Stimulated activated CD4-positive, alpha-beta T cell treated with anti-CD3 and anti-CD28 coated beads, Interleukin-1b, Interleukin-23, amount 100 ng/mL, for 24 hours (primary cell): ENCODE data around the gene EGR2.

Experiments
- DNase-seq, 4 experiments: peaks; one replicate each; pipeline ENCODE4 v3.0.0-alpha.2; 2020; ENCODE audit warnings: low read depth in 4 of 4, low spot score in 1 of 4

EGR2 gene

GRCh38 chr10:62818426-62819011, 2.4 kb upstream of the EGR2 start:
- peak in 2 of 4 experiments; percentile 47 to 53 for DNase-seq

GRCh38 chr10:62817766-62818425, 1.7 kb upstream of the EGR2 start:
- DNase-seq, result peak in 2 of 4 experiments; percentile 63 to 64

DNA sequence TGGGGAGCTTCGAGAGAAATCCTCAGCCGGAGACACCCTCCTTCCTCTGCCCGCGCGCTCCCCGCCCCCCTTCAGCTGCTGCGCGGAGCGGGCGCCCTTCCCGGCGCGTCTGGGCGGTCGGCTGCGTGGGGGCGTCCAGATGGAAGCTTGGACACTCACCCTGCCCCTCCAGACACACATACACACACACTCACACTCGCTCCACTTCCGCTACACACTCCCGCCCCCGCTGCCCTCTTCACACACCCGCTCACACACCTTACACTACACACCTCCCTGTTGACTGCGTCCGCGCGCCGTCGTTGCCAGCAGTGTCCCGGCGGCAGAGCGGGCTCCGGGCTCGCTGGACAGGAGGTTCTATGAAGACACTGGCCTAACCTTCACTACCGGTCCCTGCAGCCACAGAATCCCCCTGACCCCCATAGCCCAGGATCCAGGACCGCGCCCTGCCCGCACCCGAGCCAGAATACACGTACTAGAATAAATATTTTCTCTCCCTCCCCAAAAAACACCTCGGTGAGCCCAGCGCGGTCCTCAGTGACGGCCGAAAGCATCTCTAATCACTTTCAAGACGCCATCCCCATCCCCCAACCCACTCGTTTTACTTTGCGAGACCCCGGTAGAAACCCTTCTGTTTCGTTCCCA, 1.1 kb upstream of the EGR2 start:
- DNase-seq, result peak in 1 of 4 experiments; percentile 48

DNA sequence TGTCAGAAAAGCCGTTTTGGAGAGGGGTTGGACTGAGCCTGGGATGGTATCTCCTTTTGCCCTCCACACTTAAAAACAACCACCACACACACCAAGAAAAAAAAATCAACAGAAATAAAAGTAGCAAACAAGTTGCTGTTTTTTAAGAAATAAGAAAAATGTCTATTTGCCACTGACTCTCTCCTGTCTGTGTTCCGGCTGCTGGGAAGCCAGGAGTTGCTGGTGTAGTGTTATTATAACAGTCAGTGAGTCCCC, 163 bp downstream of the EGR2 start:
- no peak for DNase-seq

DNA sequence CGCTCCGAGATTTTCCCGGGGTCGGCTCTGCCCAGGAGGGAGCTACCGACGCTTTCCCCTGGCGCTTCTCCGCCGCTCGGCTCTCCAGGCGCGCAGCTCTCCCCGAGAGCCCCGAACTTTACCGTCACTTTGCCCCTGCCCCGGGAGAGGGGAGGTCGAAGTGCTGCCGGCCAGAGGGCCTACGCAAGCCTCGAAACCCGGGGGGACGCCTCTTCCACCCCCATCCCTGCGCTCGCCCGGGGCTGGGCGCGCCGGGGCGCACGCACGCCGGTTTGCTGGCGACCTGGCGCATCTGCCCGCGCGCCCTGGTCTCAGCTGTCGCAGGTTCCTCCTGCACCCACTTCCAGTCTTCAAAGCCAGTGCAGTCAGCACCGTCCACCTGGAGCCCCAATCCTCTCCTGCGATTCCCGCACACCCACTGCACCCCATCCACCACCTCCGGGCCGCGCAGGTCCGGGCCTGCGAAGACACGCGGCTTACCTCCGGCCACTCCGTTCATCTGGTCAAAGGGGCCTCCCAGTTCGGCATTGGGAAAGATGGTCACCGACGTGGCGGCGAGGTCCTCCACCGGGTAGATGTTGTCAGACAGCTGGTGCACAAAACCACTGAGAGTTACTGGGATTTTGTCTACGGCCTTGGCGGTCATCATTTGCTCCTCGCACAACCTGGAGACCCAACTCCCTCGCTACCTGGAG, 638 bp downstream of the EGR2 start:
- DNase-seq, result no peak

DNA sequence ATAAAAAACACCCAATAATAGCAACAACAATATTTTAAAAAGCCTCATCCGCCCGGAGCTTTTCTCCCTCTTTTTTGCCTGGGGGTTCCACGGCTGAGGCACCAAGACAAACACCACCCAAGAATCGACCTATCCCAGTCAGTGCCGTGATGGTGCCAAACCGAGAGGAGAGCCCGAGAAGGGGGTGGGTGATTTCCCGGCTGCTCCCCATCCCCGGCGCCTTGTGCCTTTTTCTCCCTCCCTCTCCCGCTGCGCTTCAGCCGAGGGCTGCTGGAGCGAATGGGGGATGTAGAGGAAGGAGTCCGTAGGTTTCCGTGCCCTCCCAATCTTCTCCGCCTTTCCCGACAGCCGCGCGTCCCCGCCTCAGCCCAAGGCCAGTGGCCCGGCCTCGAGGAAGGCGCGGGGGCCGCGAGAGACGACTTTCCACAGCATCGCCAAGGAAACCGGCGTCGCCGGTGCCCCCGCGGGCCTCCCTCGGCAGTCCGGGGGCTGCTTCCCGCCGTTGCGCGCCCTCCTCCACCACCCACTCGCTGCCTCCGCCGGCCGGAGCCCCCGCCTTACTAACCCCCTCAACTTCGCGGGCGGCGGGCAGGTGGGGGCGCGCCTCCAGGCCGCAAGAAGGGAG, 1.3 kb downstream of the EGR2 start:
- no peak for DNase-seq

DNA sequence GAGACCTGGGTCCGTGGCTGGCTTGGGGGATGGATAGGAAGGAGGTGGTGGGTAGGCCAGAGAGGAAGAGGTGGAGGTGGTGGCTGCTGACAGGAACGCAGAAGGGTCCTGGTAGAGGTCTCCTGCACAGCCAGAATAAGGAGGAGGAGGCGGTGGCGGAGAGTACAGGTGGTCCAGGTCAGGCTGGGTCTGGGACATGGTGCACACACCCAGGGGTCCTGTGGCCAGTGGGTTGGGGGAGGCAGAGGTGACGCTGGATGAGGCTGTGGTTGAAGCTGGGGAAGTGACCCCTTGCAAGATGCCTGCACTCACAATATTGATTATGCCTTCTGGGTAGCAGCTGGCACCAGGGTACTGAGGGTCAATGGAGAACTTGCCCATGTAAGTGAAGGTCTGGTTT, 2.2 kb downstream of the EGR2 start:
- no peak for DNase-seq

DNA sequence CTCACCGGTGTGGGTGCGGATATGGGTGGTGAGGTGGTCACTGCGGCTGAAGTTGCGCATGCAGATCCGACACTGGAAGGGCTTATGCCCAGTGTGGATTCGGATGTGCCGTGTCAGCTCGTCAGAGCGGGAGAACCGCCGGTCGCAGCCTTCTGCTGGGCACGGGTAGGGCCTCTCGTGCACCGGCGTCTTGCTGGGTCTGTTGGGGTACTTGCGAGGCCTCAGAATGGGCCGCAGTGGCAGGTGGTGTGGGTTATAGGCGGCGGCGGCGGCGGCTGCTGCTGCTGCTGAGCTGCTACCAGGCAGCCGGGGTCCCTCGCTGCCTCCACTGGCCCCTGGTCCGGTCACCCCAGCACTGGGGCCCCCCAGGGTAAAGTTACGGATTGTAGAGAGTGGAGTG, 2.7 kb downstream of the EGR2 start:
- DNase-seq, result no peak

- DNase-seq, result no peak
Observed at GRCh38 chr10:62812672-62813439, 3.3 kb downstream of the EGR2 start.

DNA sequence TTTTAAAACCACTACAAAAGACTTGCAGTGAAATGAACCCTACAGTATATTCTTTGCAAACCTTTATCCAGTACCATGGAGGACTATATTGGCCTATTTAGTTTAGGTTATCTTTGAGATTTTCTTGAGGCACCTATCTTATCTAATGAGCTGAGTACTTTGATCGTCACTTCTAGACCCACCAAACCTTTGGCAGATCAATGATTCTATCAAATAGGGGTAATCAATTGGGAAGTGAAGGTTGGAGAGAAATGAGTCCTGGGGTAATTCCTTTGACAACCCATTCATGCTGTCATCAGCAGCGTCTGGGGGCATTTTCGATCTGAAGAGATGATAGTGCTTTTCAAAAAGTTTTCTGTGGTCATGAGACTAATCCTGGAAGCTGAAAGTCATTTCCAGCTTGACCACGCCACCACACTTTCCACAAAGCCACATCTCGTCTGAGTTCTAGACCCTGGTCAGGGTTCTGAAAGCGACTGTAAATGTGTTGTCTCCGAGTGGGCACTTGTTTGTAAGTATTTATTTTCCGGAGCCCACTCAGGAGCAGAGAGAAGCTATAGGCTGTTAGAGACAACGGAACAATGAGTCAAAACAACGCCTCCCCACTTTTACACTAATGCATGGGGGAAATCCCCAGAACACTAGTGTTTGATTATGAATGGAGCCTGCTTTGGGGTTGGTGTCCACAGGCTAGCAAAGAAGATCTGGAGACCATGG, 4.8 kb downstream of the EGR2 start:
- peak in 2 of 4 experiments; percentile 53 to 71 for DNase-seq

DNA sequence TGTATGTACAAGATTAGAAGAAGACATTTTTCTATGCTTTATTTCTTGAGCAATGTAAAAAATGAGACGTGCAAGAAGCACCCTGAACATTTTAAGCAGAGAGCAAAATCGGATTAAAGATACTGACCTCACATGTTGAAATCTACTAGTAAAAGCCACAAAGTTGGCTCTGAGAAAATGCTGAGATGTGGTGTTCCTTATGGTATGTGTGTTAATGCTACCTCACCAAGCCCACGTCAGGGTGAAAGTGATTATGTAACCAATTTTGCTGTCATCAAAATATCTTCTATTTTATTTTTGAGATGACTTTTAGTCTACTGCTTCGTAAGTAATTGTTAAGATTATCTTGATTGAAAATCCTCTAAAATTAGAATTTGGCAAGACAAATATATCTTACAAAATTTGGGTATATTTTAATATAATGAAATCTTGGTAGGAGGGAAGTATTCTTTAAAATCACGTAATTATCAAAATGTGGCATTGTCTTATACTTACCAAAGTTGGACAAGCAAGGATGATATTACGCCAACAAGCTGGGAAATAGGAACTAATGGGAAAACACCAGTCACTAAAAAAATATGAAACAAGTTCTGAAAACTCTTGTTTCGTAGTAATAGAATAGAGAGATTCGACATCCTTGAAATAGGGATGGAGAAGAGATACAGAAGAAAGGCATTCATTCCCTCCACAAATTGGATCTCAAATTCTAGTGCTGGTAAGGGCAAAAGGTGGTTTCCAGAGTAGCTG, 5.8 kb downstream of the EGR2 start:
- DNase-seq, result no peak

GRCh38 chr10:62806251-62806650, 9.9 kb downstream of the EGR2 start:
- DNase-seq, result no peak

DNA sequence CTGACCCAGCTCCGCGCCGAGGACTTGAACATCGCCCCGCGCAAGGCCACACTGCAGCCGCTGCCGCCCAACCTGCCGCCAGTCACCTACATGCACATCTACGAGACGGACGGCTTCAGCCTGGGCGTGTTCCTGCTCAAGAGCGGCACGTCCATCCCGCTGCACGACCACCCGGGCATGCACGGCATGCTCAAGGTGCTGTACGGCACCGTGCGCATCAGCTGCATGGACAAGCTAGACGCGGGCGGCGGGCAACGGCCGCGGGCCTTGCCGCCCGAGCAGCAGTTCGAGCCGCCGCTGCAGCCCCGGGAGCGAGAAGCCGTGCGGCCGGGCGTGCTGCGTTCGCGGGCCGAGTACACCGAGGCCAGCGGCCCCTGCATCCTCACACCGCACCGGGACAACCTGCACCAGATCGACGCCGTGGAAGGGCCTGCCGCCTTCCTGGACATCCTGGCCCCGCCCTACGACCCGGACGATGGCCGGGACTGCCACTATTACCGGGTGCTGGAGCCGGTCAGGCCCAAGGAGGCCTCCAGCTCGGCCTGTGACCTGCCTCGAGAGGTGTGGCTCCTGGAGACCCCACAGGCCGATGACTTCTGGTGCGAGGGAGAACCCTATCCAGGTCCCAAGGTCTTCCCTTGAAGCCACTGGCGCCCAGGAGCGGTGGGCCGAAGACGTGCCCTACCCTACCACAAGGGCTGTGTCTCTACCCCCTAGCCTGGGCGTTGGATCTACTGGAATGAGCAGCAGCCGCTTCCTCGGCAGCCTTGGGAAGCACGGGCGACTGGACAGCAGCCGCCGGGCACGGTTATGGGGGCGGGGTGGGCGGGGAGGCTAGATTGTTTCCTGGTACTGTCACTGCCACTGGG, 10.7 kb downstream of the EGR2 start:
- DNase-seq, result no peak

DNA sequence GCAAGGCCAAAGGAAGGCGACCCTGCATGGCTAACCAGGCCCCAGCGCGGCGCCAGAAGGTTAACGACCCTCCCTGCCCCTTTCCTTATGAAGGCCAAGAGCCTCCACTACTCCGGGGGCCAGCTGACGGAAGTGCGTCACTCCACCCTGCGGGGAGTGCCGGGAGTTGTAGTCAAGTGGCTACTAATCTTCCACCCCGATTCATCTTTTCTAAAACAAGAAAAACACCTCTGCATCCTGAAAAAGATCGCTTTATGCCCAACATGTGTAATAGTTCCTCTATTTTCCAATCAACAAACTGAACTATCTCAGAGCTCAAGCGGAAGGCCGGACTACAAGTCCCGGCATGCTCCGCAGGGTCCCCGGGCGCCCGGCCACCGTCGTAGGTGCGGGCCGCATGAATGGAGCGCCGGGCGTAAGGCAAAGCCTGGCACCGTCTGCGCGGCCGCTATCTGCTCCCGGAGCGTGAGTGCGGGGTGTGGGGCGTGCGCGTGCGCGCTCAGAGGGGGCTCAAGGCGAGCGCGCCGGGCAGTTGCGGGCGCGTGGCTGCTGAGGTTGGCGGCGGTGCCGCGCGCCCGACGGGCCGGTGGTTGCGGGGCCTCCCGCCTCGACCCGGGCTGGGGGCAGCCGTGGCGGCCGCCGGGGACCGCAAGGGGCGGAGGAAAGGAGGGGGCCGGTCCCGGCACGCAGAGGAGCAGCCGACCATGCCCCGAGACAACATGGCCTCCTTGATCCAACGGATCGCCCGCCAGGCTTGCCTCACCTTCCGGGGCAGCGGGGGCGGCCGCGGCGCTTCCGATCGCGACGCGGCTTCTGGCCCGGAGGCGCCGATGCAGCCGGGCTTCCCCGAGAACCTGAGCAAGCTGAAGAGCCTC, 11.6 kb downstream of the EGR2 start, which contains the start of gene ADO:
TSS of gene ADO (plus strand) at position 365 of the 875 bp plus-strand sequence. CDS start at position 705, 340 bp downstream.
- peak in 3 of 4 experiments; percentile 70 to 76 (median 71) for DNase-seq

- no peak for DNase-seq
Observed at GRCh38 chr10:62803724-62804355, 12.3 kb downstream of the EGR2 start.

DNA sequence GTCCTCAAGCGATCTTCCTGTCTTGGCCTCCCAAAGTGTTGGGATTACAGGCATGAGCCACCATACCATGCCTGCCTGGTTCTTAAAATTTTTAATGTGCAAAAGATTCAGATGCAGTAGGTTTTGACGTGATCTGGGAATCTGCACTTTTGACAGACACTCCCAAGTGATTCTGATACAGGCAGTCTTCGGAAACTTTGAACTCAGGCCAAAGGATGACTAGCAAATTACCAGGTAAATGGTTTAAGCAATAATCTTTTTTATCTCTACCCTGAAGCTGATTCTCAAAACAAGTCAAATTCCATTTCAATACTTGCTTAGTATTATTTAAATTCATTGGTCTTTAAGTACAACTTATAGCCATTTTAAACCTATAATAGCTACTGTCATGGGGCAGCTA, 14.3 kb downstream of the EGR2 start:
- DNase-seq, result no peak

- no peak for DNase-seq
Observed at GRCh38 chr10:62796896-62797295, 19.3 kb downstream of the EGR2 start.
